HG02870 (cell line): ENCODE data around the gene CPN1.
A peak's percentile ranks its signal among the peaks of the same experiment; 100 is the strongest.

Source experiments
- ATAC-seq: cut with Tn5 transposase; IDR thresholded peaks from one replicate; pipeline ENCODE4 v1.9.1; 2021; ENCODE audit warnings: mild to moderate bottlenecking, moderate library complexity; ENCODE audit not compliant: unreplicated experiment

The CPN1 gene

DNA sequence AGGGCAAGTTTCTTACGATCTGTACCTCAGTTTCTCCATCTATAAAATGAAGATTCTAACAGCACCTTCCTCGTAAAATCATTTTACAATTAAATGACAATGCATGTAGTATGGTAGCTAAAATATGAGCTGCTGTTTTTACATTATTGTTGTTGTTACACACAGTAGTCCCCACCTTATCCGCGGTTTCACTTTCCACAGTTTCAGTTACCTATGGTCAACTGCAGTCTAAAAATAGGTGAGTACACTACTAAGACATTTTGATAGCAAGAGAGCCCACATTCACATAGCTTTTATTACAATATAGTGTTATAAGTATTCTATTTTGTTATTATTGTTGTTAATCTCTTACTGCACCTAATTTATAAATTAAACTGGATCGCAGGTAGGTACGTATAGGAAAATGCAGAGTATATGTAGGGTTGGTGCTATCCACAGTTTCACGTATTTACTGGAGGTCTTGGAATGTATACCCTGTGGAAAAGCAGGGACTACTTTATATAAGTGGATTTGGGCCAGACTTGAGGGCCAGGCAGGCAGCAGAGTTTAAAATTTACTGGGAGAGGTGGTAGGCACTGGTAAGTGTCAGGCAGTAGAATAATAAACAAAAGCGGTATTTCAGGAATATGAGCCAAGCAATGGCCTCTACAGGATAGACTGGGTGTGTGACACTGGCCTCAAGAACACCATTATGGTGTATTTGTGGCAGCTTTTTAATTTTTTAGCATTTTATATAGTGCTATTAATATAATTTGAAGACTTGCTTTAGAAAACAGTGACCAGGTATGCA is 82.2 kb downstream of the CPN1 start:
- no peak for ATAC-seq

DNA sequence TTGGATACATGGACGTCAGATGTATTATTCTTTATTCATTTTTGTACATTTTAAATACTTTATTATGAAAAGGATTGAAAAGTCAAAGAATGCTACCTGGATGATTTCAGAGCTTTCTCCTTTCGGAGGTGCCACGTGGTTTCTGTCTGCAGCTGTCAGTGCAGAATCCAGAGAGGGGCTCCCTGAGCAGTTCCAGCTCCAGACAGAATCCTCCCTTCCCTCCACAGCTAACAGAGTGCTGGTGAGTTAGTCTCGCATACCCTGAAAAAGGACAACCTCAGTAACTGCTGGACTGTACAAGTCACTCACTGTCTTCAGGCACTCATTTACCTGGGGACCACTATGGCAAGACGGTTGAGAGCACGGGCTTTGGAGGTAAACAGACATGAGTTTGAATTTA is 82.8 kb downstream of the CPN1 start:
- ATAC-seq, result no peak

- no peak for ATAC-seq
Observed at GRCh38 chr10:99996671-99997648, 84.7 kb downstream of the CPN1 start.

DNA sequence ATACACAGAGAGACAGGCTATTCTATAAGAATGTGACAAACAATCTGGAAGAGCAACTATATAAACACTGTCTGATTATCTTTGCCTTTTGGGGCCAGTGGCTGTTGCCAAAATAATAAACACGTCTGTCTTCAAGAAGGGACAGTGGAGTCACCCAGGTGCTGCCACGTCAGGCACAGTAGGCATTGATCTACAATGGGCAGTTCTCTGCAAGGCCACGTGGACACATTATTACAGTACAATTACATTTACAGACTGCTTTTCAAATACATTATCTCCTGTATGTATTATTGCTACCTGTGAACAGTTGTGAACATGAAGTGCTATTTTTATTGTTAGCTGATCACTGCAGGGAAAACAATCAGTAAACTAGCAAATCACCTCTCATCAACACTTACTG is 86.0 kb downstream of the CPN1 start:
- no peak for ATAC-seq

DNA sequence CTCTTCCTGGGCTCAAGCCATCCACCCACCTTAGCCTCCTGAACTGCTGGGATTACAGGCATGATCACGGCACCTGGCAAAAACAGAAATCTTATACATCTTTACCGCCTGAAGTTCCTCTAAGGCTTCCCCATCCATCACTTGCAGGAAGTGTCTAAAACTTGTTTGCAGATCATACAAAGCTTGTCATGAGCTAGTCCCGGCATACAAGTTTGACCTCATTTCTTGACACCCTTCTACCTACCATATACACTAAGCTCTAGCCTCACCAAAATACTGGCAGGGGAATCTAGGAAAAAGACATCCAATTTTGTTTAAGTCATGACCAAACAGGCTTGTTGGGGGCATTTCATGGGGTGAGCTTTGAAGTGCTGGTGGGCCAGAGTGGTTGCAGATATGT is 86.4 kb downstream of the CPN1 start:
- no peak for ATAC-seq

DNA sequence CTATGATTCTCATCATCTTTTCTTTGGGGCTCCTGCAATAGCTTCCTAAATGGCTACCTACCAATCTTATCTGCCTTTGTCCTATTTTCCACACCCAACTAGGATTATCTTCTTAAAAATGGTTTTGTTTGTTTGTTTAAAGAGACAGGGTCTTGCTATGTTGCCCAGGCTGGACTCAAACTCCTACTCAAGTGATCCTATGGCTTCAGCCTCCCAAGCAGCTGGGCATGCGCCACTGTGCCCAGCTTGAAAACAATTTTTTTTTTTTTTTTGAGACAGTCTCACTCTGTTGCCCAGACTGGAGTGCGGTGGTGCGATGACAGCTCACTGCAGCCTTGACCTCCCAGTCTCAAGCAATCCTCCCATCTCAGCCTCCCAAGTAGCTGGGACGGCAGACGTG is 86.9 kb downstream of the CPN1 start:
- no peak for ATAC-seq

DNA sequence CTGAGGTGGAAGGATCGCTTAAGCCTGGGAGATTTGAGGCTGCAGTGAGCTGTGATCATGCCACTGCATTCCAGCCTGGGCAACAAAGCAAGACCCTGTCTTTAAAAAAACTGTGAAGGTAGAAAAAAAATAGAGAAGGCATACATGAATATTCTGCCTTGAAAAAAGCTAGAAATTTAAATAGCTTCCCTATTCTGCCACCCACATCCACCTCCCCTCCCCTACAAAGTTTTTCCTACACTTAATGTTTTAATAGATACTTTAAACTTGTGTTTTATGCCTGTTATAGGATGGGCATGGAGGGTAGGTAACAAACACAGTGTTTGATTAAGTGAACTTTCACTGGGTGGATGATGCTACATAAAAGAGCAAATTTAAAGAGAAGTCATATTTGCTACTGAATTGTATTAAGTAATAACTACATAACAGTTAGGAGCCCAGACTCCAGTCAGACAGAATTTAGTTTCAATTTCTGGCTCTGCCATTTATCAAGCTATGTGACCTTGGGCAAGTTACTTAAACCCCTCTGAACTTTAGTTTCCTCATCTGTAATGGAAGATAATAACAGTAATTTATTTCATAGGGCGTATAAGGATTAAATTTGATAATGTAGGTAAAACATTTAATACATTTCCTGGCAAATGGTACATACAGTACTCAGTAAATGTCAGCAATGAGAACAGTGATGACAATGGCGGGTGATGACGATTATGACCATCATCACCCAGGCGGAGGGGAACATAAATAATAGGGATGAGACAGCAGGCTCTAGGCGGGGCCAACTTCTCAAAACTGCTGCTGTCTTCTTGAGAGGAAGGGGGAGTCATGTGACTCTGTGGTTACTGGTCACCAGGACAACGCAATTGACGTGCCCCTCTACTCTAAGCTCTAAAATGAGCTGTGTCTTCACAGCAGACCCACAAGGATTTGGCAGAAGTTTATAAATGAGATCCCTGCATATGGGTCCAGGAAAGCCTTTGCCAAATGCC is 87.7 kb downstream of the CPN1 start:
- ATAC-seq, result peak; percentile 90
